Measurements from ENCODE around the gene ARHGAP30.

GRCh38 chr1:161054805-161055204 lies 14.9 kb downstream of the ARHGAP30 start:
- TF ChIP-seq, protein P1, sequence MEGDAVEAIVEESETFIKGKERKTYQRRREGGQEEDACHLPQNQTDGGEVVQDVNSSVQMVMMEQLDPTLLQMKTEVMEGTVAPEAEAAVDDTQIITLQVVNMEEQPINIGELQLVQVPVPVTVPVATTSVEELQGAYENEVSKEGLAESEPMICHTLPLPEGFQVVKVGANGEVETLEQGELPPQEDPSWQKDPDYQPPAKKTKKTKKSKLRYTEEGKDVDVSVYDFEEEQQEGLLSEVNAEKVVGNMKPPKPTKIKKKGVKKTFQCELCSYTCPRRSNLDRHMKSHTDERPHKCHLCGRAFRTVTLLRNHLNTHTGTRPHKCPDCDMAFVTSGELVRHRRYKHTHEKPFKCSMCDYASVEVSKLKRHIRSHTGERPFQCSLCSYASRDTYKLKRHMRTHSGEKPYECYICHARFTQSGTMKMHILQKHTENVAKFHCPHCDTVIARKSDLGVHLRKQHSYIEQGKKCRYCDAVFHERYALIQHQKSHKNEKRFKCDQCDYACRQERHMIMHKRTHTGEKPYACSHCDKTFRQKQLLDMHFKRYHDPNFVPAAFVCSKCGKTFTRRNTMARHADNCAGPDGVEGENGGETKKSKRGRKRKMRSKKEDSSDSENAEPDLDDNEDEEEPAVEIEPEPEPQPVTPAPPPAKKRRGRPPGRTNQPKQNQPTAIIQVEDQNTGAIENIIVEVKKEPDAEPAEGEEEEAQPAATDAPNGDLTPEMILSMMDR (IDR thresholded peaks at IDR 0.05), result no peak
- no peak for TF ChIP-seq POLR2A (IDR thresholded peaks at IDR 0.05)
- no peak for TF ChIP-seq EP300 (IDR thresholded peaks at IDR 0.05)

Data from ovary (tissue), 3 donors.